A549 treated with GW870086 at 1 μM for 4 hours (cell line): ENCODE data around the gene ZNF580. TPM values are rescaled to one million over a fixed set of nuclear protein-coding genes. Genes with fewer than 3 reads are reported as not detected.

ENCODE experiments used
- total RNA-seq: library from RNA; stranded (reverse); fragments of 200-300 nt; extraction: Qiagen RNA extraction; gene quantifications from 5 replicates; pipeline ENCODE4 v1.2.3, GENCODE V29; 2022; ENCODE audit warnings: low read depth

The ZNF580 gene, protein sequence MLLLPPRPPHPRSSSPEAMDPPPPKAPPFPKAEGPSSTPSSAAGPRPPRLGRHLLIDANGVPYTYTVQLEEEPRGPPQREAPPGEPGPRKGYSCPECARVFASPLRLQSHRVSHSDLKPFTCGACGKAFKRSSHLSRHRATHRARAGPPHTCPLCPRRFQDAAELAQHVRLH
- 31.0 to 51.4 TPM (median 48.6 TPM) in 5 replicates for total RNA-seq

GRCh38 chr19:55640577-55641425, at the start of gene ZNF580:
Gene ZNF580 (plus strand): TSS chr19:55641002. CDS start chr19:55642509, 1,507 bp downstream.

GRCh38 chr19:55599468-55599841, 41.3 kb upstream of the ZNF580 start, which contains the start of gene FIZ1:
Gene FIZ1 (minus strand): TSS chr19:55599517. CDS start chr19:55597865, 1,652 bp downstream.

DNA sequence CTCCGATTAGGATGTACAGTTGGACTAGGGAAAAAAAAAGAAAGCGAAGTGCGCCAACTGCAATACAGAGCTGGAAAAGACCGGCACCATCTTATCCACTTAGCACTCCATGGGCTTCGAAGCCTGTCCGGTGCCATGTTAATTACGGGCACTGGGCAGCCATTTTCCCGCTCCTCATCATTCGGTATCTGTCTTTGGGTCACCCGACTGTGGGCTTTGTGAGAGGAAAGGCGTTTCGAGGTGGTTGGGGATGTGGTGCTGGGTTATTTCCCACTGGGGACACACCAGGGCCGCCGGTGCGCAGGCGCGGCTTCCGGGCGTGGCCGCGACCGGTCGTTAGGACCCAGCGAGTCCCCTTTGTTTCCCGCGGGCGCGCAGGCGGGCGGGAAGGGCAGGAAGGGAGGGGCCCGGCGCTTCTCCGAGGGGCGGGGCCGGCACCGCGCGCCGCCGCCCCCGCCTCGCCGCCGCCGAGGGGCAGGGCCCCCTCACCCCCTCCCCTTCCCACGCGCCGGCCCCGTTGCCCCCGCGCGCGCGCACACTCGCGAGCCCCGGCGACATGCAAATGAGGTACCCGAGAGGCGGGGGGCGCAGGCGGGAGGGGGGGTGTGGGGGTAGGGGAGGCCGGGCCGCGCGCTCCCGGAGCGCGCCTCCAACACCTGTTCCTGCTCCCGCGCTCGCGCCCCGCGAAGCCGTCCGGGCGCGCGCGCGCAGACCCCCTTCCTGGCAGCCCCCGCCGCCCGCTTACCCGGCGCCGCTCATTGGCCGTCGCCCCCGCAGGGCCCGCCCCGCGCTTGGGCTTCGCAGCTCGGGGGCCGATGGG, 40.8 kb upstream of the ZNF580 start, which contains the start of gene ZNF524:
Gene ZNF524 (plus strand): TSS at position 447 of the 820 bp plus-strand sequence. CDS start 1,825 bp downstream, outside the sequence.

GRCh38 chr19:55605637-55606470, 34.9 kb upstream of the ZNF580 start, which contains the start of gene ZNF865:
Gene ZNF865 (plus strand): TSS chr19:55605647. CDS start chr19:55613619, 7,972 bp downstream.

DNA sequence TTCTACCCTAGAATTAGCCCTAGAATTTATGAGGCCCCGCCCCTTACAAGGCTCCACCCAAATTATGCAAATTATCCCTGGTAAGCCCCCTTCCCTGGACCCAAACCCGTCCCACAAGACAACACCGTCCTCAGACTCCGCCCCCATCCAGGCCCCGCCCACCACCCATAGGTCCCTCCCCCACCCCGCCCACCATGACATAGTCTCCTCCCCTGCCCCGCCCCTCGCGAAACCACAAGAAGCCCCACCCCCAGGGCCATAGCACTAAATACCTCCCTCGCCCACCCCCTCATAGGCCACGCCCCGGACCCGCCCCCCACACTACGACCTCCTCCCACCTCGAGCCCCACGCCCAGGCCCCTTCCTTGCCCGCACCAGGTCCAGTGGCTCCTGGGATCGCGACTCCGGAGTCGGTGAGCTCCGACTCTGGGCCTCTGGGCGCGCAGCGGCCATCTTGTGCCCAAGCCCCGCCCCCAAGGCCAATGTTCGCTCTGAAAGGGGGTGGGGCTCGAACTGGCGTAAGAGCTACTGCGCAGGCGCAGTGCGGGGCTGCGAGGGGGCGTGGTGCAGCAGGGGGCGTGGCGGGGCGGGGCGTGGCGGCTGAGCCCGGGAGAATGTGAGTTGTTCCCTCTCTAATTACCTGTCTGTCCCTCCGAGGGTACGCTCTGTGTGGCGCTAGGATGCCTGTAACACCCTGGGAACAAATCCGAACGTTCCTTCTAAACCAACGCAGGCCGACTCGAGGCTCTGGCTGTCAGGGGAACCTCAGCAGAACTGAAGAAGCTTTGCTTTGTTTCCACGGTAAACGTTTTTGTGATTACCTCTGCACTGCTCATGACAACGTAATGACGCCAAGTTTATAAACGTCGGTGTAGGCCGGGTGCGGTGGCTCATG, 16.4 kb upstream of the ZNF580 start, which contains the start of gene ZNF784:
Gene ZNF784 (minus strand): TSS at position 458 of the 895 bp plus-strand sequence. CDS start 5 bp downstream, at position 453.

DNA sequence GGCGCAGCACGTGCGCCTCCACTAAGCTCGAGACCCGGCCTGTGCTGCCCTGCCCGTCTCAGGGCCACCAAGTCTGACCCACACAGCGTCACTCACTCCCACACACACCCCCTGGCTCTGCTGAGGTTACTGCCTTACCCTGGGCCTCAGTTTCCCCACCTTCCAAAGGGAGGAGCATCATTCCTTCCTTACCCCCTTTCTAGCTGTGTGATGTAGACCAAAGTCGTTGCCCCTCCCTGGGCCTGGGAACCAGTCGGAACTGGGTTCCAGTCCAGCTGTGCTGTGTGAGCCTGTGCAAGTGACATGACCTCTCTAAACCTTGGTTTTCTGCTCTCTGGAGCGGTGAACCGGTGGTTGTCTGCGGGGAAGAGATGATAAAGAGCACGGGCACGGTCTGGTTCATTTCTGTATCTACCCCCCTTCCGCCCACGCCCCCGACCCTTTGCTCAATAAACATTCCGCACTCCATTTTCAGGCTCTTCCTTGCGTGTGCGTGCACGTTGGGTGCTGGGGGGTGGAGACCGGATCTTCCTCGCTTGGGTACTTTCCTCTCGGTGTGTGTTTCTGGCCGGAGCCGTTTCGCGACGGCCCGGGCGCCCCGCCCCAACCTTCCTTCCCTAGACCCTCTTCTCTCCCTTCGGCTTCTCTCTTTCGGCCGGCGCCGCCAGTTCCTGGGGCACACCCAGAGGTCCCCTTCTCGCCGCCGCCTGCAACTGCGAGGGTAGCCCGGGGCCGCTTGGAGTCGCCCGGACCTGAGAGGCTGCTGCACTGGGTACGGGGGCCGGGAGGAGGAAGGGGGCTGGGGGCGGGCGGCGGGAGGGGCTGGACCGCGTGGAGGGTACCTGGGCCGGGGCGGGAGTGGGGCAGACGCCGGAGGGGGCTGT, 2.4 kb downstream of the ZNF580 start, which contains the start of gene ZNF581:
Gene ZNF581 (plus strand): TSS at position 647 of the 884 bp plus-strand sequence. CDS start 923 bp downstream, outside the sequence.

GRCh38 chr19:55647732-55648584, 7.2 kb downstream of the ZNF580 start, which contains the start of gene CCDC106:
Gene CCDC106 (plus strand): TSS chr19:55648212. CDS start chr19:55649047, 835 bp downstream.

GRCh38 chr19:55654868-55655647, 14.3 kb downstream of the ZNF580 start, which contains the start of gene U2AF2:
Gene U2AF2 (plus strand): TSS chr19:55655035. CDS start chr19:55655105, 70 bp downstream.

DNA sequence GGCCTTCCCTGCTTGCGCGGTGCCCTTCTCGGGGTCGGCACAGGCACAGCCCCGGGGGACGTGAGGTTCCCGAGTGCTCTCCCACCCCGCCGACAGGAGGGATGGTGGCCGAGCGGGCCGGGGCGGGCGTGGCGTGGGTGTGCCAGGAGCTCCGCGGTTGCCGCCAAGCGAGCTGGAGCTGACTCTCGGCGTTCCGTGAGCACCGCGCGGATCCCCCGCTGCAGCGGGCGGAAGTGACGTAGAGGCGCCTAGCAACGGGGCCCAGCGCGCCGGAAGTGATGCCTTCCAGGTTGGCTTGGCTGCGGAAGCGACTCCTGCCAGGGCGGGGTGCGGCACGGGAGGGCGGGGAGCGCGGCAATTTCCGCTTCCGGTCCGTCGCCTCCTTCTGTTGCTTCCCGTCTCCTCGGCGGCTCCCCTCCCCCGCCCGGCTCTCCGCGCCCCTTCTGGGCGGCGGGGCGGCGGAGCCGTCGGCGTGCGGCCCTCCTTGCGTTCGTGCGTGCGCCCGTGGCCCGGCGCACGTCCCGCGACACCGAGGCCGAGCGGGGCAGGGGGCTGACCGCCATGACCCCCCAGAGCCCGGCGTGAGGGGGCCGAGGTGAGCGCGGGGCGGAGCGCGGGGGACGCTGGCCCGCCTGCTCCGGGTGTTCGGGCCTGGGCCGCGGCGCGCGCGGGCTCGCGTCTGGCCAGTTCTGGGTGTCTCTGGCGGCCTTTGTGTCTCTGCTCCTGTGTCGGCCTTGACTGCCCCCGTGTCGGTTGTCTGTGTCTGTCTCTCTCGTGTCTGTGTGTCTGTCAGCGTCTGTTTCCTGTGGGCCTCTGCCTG, 34.2 kb downstream of the ZNF580 start, which contains the start of gene EPN1:
Gene EPN1 (plus strand): TSS at position 386 of the 820 bp plus-strand sequence. CDS start 3,402 bp downstream, outside the sequence.

Other genes starting within 250 kb of the ZNF580 start
- 343 to 483 TPM (median 443 TPM) in 5 replicates for gene UBE2S, start 233.2 kb upstream of the ZNF580 start, total RNA-seq
- not detected in 5 replicates for gene SHISA7, start 197.7 kb upstream of the ZNF580 start, total RNA-seq
- 51.3 to 61.4 TPM (median 58.4 TPM) in 5 replicates for gene ISOC2, start 179.4 kb upstream of the ZNF580 start, total RNA-seq
- gene C19orf85, start 176.3 kb upstream of the ZNF580 start, total RNA-seq = not detected in 5 replicates
- gene ZNF628, start 164.4 kb upstream of the ZNF580 start, total RNA-seq = 4.5 to 7.2 TPM (median 6.7 TPM) in 5 replicates
- gene NAT14, start 155.8 kb upstream of the ZNF580 start, total RNA-seq = 34.8 to 57.0 TPM (median 55.0 TPM) in 5 replicates
- gene SSC5D, start 152.6 kb upstream of the ZNF580 start, total RNA-seq = 0.35 to 0.82 TPM (median 0.57 TPM) in 5 replicates
- gene SBK2, start 103.9 kb upstream of the ZNF580 start, total RNA-seq = 1.3 to 2.3 TPM (median 1.8 TPM) in 5 replicates
- gene SBK3, start 95.5 kb upstream of the ZNF580 start, total RNA-seq = 1.3 to 1.9 TPM (median 1.6 TPM) in 5 replicates
- gene ZNF579, start 60.2 kb upstream of the ZNF580 start, total RNA-seq = 20.1 to 37.6 TPM (median 28.4 TPM) in 5 replicates
- 20.5 to 24.3 TPM (median 23.6 TPM) in 5 replicates for gene FIZ1, start 41.5 kb upstream of the ZNF580 start, total RNA-seq
- 12.5 to 17.5 TPM (median 16.0 TPM) in 5 replicates for gene ZNF524, start 40.7 kb upstream of the ZNF580 start, total RNA-seq
- 7.6 to 13.0 TPM (median 12.1 TPM) in 5 replicates for gene ZNF865, start 35.4 kb upstream of the ZNF580 start, total RNA-seq
- 4.8 to 6.1 TPM (median 5.3 TPM) in 5 replicates for gene ZNF784, start 16.4 kb upstream of the ZNF580 start, total RNA-seq
- gene ZNF581, start 2.6 kb downstream of the ZNF580 start, total RNA-seq = 39.2 to 55.8 TPM (median 47.7 TPM) in 5 replicates
- 13.7 to 19.1 TPM (median 18.0 TPM) in 5 replicates for gene CCDC106, start 7.2 kb downstream of the ZNF580 start, total RNA-seq
- gene U2AF2, start 14.0 kb downstream of the ZNF580 start, total RNA-seq = 260 to 300 TPM (median 285 TPM) in 5 replicates
- gene EPN1, start 34.2 kb downstream of the ZNF580 start, total RNA-seq = 130 to 211 TPM (median 195 TPM) in 5 replicates
- not detected in 5 replicates for gene NLRP9, start 97.4 kb downstream of the ZNF580 start, total RNA-seq
- gene RFPL4A, start 118.1 kb downstream of the ZNF580 start, total RNA-seq = 0.53 to 1.2 TPM (median 0.97 TPM) in 5 replicates
- 0.23 to 0.49 TPM (median 0.38 TPM) in 3 of 5 replicates, not detected in the others for gene RFPL4AL1, start 128.1 kb downstream of the ZNF580 start, total RNA-seq
- gene NLRP11, start 191.0 kb downstream of the ZNF580 start, total RNA-seq = 0.03 to 0.07 TPM in 2 of 5 replicates, not detected in the others
- not detected in 5 replicates for gene NLRP4, start 195.5 kb downstream of the ZNF580 start, total RNA-seq